Measurements from ENCODE around the gene KRTAP10-11. TPM values are rescaled to one million over a fixed set of nuclear protein-coding genes. Genes with fewer than 3 reads are reported as not detected.
"Not testable (repeated sequence)": the region's sequence is repeated elsewhere in the genome, so short reads cannot be mapped to it uniquely, and the experiment has no call there.

Gene KRTAP10-11
- total RNA-seq, 4 donors from 2014 or later = not detected

DNA sequence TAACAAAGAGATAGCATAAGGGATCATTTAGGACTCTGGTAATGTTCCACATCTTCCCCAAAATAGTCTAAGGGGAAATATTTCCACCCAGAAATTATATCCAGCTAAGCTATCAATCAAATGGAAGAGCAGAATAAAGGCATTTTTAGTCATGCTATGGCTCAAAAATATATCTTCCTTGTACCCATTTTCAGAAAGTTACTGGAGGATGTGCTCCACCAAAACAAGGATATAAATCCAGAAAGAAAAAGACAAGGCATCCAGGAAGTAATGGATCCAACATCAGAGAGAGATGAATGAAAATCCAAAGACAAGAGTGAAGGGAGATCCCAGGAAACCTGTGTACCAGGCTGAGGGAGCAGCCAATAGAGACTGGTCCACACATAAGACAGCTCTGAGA lies 37.0 kb upstream of the KRTAP10-11 start:
- intact Hi-C loops (cut with DNase I) = no loop called here
- H3K27me3 ChIP-seq = no peaks in the 10 kb centered on the region
- DNase-seq = no peak
- H3K4me3 ChIP-seq (replicated peaks in 1 of 3) = no peak overlapping the region
- H3K4me1 ChIP-seq = no peaks in the 10 kb centered on the region
- no peaks in the 10 kb centered on the region for H3K9me3 ChIP-seq
- TF ChIP-seq, protein P1, sequence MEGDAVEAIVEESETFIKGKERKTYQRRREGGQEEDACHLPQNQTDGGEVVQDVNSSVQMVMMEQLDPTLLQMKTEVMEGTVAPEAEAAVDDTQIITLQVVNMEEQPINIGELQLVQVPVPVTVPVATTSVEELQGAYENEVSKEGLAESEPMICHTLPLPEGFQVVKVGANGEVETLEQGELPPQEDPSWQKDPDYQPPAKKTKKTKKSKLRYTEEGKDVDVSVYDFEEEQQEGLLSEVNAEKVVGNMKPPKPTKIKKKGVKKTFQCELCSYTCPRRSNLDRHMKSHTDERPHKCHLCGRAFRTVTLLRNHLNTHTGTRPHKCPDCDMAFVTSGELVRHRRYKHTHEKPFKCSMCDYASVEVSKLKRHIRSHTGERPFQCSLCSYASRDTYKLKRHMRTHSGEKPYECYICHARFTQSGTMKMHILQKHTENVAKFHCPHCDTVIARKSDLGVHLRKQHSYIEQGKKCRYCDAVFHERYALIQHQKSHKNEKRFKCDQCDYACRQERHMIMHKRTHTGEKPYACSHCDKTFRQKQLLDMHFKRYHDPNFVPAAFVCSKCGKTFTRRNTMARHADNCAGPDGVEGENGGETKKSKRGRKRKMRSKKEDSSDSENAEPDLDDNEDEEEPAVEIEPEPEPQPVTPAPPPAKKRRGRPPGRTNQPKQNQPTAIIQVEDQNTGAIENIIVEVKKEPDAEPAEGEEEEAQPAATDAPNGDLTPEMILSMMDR (IDR thresholded peaks at IDR 0.05) = no peak
- TF ChIP-seq POLR2A (IDR thresholded peaks at IDR 0.05) = no peak
- H3K36me3 ChIP-seq = no peaks in the 10 kb centered on the region
- H3K27ac ChIP-seq = no peak overlapping the region

DNA sequence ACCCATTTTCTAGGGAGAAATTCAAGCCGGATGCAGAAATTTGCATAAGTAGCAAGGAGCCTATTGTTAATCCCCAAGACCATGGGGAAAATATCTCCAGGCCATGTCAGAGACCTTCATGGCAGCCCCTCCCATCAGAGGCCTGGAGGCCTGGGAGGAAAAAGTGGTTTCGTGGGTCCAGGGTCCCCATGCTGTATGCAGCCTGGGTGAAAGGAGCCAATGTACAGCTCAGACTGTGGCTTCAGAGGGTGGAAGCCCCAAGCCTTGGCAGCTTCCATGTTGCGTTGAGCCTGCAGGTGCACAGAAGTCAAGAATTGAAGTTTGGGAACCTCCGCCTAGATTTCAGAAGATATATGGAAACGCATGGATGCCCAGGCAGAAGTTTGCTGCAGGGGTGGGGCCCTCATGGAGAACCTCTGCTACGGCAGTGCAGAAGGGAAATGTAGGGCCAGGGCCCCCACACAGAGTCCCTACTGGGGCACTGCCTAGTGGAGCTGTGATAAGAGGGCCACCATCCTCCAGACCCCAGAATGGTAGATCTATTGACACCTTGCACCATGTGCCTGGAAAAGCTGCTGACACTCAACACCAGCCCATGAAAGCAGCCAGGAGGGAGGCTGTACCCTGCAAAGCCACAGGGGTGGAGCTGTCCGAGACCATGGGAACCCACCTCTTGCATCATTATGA lies 35.9 kb upstream of the KRTAP10-11 start:
- WGBS, 2 donors = 99% methylated on average over 5 to 7 of the region's 7 CpGs
- H3K4me3 ChIP-seq (replicated peaks in 1 of 3); H3K27ac ChIP-seq; intact Hi-C loops (cut with DNase I); H3K27me3 ChIP-seq; H3K9me3 ChIP-seq; H3K36me3 ChIP-seq; DNase-seq; H3K4me1 ChIP-seq: not testable (repeated sequence)

DNA sequence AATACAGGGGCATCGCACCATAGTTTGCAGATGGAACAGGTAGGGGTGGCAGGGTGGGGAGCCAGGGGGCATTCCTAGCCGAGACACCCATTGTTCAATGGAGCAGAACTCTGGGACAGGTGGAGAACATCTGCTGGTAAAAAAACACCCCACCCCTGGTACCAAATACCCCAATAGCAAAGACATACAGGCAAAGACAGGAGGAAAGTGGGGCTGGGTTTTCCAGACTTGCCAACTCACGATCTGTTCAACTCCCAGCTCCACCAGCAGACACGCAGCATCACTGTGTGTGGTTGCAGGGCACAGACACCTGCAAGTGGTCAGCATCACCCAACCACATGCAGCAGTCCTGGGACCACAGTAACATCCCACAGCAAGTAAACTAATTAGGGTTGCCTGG lies 34.7 kb upstream of the KRTAP10-11 start:
- no peak for DNase-seq
- 92 to 96% methylated on average over 4 of the region's 4 CpGs for WGBS, 2 donors
- Histone ChIP-seq H3K36me3 (no peaks in the 10 kb centered on the region), H3K9me3 (no peaks in the 10 kb centered on the region), H3K4me3 (replicated peaks in 1 of 3) (no peak overlapping the region), H3K27me3 (no peaks in the 10 kb centered on the region), H3K4me1 (no peaks in the 10 kb centered on the region), H3K27ac (no peak overlapping the region)
- TF ChIP-seq, protein P1 (IDR thresholded peaks at IDR 0.05) = no peak
- no peak for TF ChIP-seq POLR2A (IDR thresholded peaks at IDR 0.05)
- intact Hi-C loops (cut with DNase I) = no loop called here

DNA sequence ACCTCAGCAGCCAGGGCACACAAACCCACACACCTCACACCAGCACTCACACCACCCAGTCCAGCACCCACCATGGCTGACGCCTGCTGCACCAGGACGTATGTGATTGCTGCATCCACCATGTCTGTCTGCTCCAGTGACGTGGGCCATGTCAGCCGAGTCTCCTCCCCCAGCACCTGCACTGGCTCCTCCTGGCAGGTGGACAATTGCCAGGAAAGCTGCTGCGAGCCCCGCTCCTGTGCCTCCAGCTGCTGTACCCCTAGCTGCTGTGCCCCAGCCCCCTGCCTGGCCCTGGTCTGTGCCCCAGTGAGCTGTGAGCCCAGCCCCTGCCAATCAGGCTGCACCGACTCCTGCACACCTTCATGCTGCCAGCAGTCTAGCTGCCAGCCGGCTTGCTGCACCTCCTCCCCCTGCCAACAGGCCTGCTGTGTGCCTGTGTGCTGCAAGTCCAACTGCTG lies 34.2 kb upstream of the KRTAP10-11 start, which contains the start of gene KRTAP10-8:
KRTAP10-8 (plus strand) TSS at position 51 of the 458 bp plus-strand sequence; CDS start at position 73, 22 bp downstream.
- intact Hi-C loops (cut with DNase I) = no loop called here
- Histone ChIP-seq H3K4me1 (no peaks in the 10 kb centered on the region), H3K4me3 (replicated peaks in 1 of 3) (no peak within 1 kb of the TSS), H3K27ac (no peak within 1 kb of the TSS), H3K36me3 (no peaks in the 10 kb centered on the region), H3K9me3 (no peaks in the 10 kb centered on the region), H3K27me3 (no peaks in the 10 kb centered on the region)
- TF ChIP-seq, protein P1 (IDR thresholded peaks at IDR 0.05) = no peak
- no peak for TF ChIP-seq POLR2A (IDR thresholded peaks at IDR 0.05)
- DNase-seq = no peak
- 82 to 92% methylated on average over 5 to 6 of the region's 8 CpGs for WGBS, 2 donors

DNA sequence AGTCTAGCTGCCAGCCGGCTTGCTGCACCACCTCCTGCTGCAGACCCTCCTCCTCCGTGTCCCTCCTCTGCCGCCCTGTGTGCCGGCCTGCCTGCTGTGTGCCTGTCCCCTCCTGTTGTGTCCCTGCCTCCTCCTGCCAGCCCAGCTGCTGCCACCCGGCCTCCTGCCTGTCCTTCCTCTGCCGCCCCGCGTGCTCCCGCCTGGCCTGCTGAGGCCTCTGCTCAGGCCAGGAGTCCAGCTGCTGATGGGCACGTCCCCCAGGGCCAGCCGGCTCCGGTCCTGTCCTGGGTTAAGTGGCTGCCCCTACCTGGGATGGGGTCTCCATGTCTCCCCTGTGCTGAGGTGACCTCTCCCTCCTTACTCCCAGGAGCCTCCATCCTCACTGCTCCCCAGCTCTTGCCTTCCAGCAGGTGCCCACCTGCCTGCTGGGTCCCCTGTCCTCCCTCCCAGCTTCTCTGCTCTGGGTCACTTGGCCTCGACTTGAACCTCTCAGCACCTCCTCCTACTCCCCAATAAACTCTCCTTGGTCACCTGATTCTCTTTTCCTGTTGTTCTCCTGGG lies 33.5 kb upstream of the KRTAP10-11 start:
- TF ChIP-seq, protein P1 (IDR thresholded peaks at IDR 0.05) = no peak
- TF ChIP-seq POLR2A (IDR thresholded peaks at IDR 0.05) = no peak
- Histone ChIP-seq H3K27ac (no peak overlapping the region), H3K4me3 (replicated peaks in 1 of 3) (no peak overlapping the region), H3K4me1 (no peaks in the 10 kb centered on the region), H3K27me3 (no peaks in the 10 kb centered on the region), H3K36me3 (no peaks in the 10 kb centered on the region), H3K9me3 (no peaks in the 10 kb centered on the region)
- WGBS, 2 donors = 86 to 89% methylated on average over 13 of the region's 13 CpGs
- DNase-seq = no peak
- intact Hi-C loops (cut with DNase I) = no loop called here
